ENCODE results near the gene ERC2.

The ERC2 gene

DNA sequence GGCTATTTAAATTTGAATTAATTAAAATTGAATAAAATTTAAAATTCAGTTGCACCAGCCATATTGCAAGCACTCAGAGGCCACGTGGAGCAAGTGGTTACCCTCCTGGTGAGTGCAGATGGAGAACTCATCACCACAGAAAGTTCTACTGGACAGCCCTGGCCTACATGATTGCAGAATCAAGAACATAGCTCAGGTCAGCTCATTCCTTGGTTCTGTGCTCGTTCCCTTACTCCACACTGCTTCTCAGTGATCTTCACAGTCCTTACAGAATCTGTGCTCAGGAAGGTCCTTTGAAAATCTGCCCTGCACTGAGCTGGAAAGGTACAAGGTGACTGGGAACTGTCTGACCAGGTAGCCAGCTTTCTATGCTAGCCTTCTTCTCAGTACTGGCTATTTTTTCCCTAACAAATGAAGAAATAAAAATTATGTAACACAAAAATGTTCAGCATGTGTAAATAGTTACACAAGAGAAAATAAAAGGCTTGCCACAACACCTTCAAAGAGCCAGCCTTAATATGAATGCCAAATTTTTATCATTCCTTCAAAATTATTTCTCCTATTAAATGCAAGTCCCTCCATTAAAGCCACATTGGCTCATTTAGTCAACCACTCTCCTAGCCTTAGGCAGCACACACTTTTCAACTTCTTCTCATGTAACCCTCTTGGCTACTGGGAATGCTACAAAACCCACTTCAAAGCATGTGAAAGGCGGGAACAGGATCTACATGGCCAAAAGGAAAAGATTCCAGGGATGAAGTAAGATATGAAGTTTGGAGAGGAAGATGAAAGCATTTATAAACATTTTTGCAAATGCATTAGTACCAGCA is 654.8 kb downstream of the ERC2 start:
- no peak for DNase-seq

DNA sequence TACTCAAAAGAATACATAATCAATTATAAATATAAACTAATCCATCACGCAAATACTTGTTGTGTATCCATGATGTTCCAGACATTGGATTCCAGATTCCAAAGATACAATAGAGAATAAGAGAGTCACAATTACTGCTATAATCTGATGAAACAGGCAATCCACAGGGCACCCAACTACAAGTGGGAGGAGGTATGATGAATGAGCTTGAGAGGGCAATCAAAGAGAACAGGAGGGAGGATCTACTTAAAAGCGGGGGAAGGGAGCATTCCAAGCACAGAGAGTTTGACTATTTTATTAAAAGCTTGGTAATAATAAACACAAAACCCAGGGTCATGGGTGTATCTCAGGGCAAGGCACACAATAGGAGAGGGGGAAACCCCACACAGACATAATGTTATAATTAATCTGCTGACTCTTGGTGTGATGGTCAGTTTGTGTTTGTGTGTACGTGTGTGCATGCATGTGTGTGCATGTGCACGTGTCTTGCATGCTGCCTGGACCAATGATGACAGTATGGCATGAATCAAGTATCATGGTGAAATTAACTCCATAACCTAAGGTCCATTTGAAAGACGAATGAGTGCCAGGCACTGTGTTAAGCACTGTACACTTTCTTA is 655.8 kb downstream of the ERC2 start:
- no peak for DNase-seq

DNA sequence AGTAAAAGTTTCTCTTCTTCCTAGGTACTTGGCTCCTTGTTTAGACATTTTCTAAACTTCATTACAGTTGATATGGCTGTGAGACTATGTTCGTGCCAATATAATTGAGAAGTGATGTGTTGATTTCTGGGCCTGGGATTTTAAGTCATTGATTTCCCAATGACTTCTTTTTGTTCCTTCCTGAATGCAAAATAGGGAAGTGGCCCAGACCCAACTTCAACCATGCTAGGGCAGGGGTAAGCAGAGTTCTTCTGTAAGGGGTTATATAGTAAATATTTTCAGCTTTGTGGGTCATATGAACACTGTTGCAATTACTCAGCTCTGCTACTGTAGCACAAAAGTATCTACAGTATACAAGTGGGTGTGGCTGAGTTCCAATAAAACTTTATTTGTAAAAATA is 661.1 kb downstream of the ERC2 start:
- DNase-seq = no peak

DNA sequence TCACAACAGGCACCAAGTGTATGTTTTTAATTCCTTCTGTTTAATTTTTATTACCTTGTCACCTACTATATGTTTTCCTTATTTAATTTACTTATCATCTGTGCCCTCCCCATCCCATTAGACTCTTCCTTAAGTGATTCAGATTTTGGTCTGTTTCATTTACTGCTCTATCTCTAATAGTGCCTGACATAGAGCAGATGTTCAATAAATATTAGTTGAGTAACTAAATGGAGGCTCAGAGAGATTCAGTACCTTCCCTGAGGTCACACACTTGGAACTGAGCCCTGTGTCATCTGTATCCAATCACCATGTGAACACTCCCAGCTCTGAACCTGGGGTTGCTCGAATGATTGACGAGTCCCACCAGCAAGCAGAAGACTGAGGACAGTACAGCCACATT is 663.1 kb downstream of the ERC2 start:
- no peak for DNase-seq

GRCh38 chr3:55804170-55805095 is 663.8 kb downstream of the ERC2 start:
- DNase-seq = no peak

- DNase-seq = no peak
These were observed 665.5 kb downstream of the ERC2 start for GRCh38 chr3:55802816-55803215.

- no peak for DNase-seq
These were observed 666.6 kb downstream of the ERC2 start for GRCh38 chr3:55801676-55802075.

DNA sequence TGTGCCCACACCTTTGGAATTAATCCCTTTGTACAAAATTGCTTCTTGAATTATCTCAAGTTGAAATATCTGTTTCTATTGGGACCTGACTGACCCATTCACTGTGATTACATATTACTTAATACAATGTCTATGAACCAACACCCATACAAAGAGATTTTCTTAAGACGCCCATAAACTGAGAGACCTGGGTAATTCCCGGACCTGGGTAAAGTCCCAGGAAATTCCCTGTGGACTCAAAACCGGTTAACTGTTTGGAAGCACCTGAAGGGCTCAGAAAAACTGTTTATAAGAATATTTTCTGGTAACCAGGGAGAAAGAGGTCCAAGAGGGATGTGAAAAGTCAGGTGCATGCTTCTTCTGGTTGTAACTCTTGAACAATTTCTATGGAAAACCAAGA is 667.2 kb downstream of the ERC2 start:
- DNase-seq = no peak

DNA sequence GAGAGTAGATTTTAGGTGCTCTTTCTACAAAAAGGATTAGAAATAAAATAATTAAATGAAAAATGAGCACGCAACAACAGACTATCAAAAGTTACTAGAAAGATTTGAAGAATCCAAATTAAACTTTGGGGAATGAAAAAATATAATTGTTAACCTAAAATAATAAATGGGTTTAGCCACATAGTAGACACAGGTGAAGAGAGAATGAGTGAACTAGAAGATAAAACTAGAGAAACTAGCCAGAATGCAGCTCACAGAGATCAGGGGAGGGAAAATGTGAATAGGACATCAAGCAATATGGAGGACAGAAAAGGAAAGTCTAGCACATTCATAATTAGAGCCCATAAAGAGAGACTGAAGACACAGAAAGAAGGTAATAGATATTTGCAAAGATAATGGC is 670.5 kb downstream of the ERC2 start:
- no peak for DNase-seq

DNA sequence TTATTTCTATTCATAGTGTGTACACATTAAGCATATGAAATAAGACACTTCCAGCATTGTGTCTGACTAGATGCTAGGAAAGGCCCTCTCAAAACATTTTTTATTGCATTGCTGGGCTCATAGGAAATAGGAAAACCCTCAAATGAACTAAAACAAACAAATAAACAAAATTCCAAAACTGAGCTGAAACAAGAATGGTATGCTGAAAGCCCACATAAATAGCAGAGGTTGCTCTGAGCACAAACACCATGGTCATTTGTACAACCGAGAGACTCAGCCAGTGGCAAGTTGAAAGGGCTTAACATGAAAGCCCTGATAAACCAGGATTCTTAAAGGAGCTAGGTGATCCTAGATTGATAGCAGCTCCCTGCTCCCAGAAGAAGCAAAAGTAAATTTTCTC is 671.2 kb downstream of the ERC2 start:
- no peak for DNase-seq

DNA sequence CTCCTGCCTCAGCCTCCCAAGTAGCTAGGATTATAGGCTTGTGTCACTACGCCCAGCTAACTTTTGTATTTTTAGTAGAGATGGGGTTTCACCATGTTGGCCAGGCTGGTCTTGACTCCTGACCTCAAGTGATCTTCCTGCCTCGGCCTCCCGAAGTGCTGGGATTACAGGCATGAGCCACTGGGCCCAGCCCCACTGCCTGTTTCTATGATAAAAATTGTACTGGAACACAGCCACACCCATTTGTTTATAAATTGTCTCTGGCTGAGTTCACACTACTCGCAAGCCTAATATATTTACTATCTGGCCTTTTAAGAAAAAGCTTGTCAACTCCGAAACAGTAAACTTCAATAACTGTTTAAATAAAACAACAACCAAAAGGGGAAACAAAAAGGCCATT is 671.7 kb downstream of the ERC2 start:
- DNase-seq = no peak

- no peak for DNase-seq
These were observed 672.5 kb downstream of the ERC2 start for GRCh38 chr3:55795746-55796145.

DNA sequence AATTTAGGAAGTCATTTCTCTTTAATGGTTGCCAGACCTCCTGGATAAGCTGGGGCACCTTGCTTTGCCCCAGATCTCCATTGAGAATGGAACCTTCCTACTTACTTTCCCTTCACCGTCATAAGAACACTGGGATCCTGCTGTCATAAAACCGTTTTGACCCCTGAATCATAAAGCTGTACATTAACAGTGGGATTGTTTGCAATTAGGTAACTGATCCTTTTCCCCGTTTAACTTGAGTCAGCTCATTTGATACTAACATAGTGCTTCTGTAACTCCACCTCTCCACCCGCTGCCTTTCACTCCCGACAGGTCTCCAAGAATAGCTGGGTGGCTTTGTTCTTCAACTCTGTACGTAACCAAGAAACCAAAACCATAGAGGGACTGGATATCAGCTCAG is 673.0 kb downstream of the ERC2 start:
- no peak for DNase-seq

DNA sequence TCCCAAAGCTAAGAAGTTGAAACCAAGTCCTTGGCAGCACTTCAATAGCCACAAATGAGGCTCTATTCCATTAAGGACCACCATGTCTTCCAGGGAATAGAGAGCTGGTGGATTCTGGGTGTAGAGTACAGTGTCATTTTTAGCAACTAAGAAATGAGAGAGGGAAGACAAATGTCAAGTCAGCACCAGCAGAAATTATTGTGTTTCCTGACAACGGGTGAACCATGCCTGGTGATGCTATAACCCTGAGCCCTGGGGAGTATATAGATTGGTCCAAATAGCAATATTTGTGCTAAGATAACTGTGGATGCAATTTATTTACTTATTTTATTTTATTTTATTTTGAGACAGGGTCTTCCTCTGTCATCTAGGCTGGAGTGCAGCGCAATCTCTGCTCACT is 675.5 kb downstream of the ERC2 start:
- DNase-seq = no peak

GRCh38 chr3:55792009-55792408 is 676.3 kb downstream of the ERC2 start:
- no peak for DNase-seq

- DNase-seq = no peak
These were observed 677.5 kb downstream of the ERC2 start for GRCh38 chr3:55790596-55791350.

DNA sequence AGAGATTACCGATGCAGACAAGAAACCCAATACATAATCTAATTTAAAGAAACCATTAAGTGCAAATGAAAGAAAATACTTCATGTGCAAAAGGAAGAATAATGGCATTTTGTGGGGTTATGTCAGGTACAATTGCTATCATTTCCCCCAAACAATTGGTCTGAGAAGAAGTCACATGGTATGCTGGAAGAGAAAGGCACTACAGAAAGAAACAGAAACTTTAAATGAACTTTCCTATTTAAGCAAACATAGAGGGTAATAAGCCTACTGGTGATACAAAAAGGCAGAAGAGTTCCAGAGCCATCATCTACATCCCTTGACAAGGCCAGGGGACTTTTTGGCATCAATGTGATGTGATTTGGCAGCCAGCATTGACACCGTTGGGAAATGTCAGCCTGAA is 678.8 kb downstream of the ERC2 start:
- no peak for DNase-seq

DNA sequence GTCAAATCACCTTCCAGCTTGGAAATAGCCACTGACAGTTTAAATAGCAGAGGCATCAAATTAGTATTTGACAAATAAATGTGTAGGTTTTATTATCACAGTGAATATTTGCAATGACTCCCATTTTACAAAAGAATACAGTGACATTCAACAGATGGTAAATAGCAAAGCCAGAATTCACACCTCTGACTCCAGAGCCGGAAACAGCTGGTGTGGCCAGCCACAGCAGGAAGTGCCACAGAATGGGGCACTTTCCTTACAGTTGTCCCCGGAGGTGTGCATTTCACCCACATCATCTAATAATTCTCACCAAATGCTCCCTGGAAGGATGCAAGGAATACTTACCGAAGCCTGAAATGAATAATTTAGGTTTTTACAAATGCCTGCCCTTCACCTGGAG is 685.5 kb downstream of the ERC2 start:
- DNase-seq = no peak

DNA sequence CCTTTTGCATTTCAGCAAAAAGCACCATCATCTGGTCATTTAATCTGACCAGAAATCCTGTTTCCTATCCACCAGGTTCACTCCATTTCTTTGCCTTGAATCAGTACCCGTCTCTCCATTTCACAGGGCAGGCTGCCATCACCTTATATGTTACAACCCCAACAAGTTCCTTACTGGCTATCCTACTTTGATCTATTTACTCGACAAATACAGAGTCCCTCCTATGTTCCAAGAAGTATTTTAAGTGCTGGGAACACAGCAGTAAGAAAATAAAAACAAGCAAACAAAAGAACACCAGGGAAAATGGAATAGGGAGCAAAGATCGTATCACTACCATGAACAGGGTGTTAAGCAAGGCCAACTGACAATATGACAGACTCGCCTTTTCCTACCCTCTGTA is 685.9 kb downstream of the ERC2 start:
- DNase-seq = no peak

DNA sequence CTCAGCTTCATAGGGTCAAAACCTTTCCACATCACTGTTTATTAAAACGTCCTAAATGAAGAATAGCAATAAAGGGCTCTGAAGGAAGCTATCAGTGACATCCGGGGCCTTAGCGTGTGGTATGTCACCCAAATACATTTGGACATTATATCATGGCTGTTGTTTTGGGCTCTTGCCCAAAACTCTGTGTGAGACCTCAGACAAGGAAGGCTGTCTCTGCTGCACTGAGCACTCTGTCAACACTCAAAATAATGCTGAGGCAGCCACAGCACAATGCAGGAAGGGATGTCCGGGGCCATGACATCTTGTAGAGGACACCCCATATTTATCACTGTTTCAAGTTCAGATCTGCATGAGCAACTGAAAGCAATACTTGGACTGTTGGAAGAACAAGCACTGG is 687.4 kb downstream of the ERC2 start:
- no peak for DNase-seq

DNA sequence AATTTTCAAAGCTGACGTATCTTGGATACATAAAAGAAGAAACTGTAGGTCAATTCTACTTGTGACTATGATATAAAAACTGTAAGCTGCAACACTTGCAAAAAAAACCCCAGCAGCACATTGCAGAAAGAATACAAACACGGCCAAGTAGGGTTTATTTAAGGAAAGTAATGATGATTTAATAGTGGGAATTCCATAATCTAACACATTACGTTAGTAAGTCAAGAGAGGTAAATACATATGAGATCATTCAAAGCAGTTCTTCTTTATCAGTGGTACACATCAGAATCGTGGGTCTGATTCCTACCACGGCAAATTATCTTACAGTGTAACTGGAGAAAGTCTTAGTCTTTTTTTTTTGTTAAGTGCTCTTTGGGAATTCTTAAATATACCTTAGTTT is 688.7 kb downstream of the ERC2 start:
- DNase-seq = no peak

- no peak for DNase-seq
These were observed 692.7 kb downstream of the ERC2 start for GRCh38 chr3:55775366-55776154.

Measured in activated naive CD4-positive, alpha-beta T cell treated with Interleukin-2 at 50 U/mL for 16 hours (primary cell).